Heart left ventricle (tissue), 13 donors: ENCODE data around the gene SLC16A5.

ENCODE experiments used
- POLR2A ChIP-seq, 2 donors: fragments of 450-650 bp; IDR thresholded peaks; one replicate each; pipeline ENCODE4 v1.6.1; 2017; ENCODE audit warnings: antibody characterized with exemption in 2 of 2, mild to moderate bottlenecking in 2 of 2, moderate library complexity in 2 of 2
- TF ChIP-seq, protein P1 (sequence below), 12 donors: fragments of 200-600 bp; sonication (generic) in 4 of 12; IDR thresholded peaks; one replicate each; pipeline versions ENCODE4 v1.5.0 to v1.8.0; 2018 to 2022; ENCODE audit warnings: antibody characterized with exemption in 12 of 12, mild to moderate bottlenecking in 5 of 12
- donor health status: ischemic (EF 13 %, LVEDD 7.1; RV severe dilation, severe dysfunction).
- donor health status: DM: no; HTN: yes; CAD: no.
- donor health status: DM: no; HTN: no; CAD: no.
- donor health status: ischemic (EF 25% LVEDD 6.9; RV normal size, moderate dysfunction).
- donor health status: ischemic (EF 25% LVEDD 5.7; RV mildly dilated, moderate dysfunction).
- donor health status: ischemic (EF 35%, LVEDD 5.7; RV mildly dilated, moderate dysfunction).
- donor health status: nonischemic (EF 11% LVEDD 7.7; RV severe dilation, severe dysfunction).
- donor health status: DM: yes; HTN: yes; CAD: no.
- donor health status: PGD.
- donor health status: ischemic (EF 29% LVEDD 5.4; RV normal size, mild dysfunction).
- donor health status: nonischemic (EF 23%, LVEDD 6.1; RV moderate dilation, normal function).

GRCh38 chr17:75068750-75069149, 19.0 kb upstream of the SLC16A5 start:
- TF ChIP-seq POLR2A (IDR thresholded peaks at IDR 0.05) = no peak
- TF ChIP-seq, protein P1, sequence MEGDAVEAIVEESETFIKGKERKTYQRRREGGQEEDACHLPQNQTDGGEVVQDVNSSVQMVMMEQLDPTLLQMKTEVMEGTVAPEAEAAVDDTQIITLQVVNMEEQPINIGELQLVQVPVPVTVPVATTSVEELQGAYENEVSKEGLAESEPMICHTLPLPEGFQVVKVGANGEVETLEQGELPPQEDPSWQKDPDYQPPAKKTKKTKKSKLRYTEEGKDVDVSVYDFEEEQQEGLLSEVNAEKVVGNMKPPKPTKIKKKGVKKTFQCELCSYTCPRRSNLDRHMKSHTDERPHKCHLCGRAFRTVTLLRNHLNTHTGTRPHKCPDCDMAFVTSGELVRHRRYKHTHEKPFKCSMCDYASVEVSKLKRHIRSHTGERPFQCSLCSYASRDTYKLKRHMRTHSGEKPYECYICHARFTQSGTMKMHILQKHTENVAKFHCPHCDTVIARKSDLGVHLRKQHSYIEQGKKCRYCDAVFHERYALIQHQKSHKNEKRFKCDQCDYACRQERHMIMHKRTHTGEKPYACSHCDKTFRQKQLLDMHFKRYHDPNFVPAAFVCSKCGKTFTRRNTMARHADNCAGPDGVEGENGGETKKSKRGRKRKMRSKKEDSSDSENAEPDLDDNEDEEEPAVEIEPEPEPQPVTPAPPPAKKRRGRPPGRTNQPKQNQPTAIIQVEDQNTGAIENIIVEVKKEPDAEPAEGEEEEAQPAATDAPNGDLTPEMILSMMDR (IDR thresholded peaks at IDR 0.05) = no peak
